H1 (cell line): Measurements from ENCODE around the gene RNF225. TPM values are rescaled to one million over a fixed set of nuclear protein-coding genes. Genes with fewer than 3 reads are reported as not detected.

Experiments used
- BACH1 ChIP-seq: IDR thresholded peaks from 2 replicates; pipeline ENCODE4 v1.6.1; 2012; ENCODE audit warnings: low read length, improper control_type of control experiment
- CBX5 ChIP-seq: fragments of 300-800, 300-1000 bp; sonication (generic); IDR thresholded peaks from 2 replicates; pipeline ENCODE4 v1.7.1; 2016; ENCODE audit warnings: antibody characterized with exemption, low read length, low read depth
- EGR1 ChIP-seq: IDR thresholded peaks from 2 replicates; pipeline ENCODE4 v1.6.1; 2011; ENCODE audit warnings: low read depth, low read length, borderline replicate concordance
- EP300 ChIP-seq, 2 experiments: IDR thresholded peaks; 1 replicate in 1 of 2; 2 replicates in 1 of 2; pipeline ENCODE4 v1.6.1; 2011 to 2012; ENCODE audit warnings: low read depth in 2 of 2, low read length in 2 of 2, mild to moderate bottlenecking in 2 of 2, borderline replicate concordance in 1 of 2, inconsistent platforms in 1 of 2, moderate library complexity in 1 of 2
- FOSL1 ChIP-seq: IDR thresholded peaks from 2 replicates; pipeline ENCODE4 v1.6.1; 2011; ENCODE audit warnings: mild to moderate bottlenecking, low read depth, low read length, moderate library complexity; ENCODE audit not compliant: insufficient read depth
- GABPA ChIP-seq: IDR thresholded peaks from 2 replicates; pipeline ENCODE4 v1.6.1; 2011; ENCODE audit warnings: mild to moderate bottlenecking, low read length, moderate library complexity, borderline replicate concordance; ENCODE audit not compliant: insufficient read depth
- GTF2F1 ChIP-seq: IDR thresholded peaks from 2 replicates; pipeline ENCODE4 v1.6.1; 2012; ENCODE audit warnings: low read depth, low read length, improper control_type of control experiment, borderline replicate concordance
- HDAC6 ChIP-seq: IDR thresholded peaks from one replicate; pipeline ENCODE4 v1.7.1; 2012; ENCODE audit warnings: low read depth, mild to moderate bottlenecking, inconsistent platforms, low read length, moderate library complexity
- JUN ChIP-seq: IDR thresholded peaks from 2 replicates; pipeline ENCODE4 v1.6.1; 2011; ENCODE audit warnings: low read depth, mild to moderate bottlenecking, improper control_type of control experiment, low read length
- KDM1A ChIP-seq: fragments of 200-600, 300-600 bp; sonication (generic); IDR thresholded peaks from 2 replicates; pipeline ENCODE4 v1.7.1; 2016; ENCODE audit warnings: mild to moderate bottlenecking, low read length, borderline replicate concordance
- RBBP5 ChIP-seq: IDR thresholded peaks from 2 replicates; pipeline ENCODE4 v1.7.1; 2012; ENCODE audit warnings: low read depth, mild to moderate bottlenecking, inconsistent platforms, low read length, moderate library complexity, borderline replicate concordance
- RFX5 ChIP-seq: IDR thresholded peaks from 2 replicates; pipeline ENCODE4 v1.6.1; 2011; ENCODE audit warnings: low read depth, low read length, improper control_type of control experiment, borderline replicate concordance
- RXRA ChIP-seq: IDR thresholded peaks from 2 replicates; pipeline ENCODE4 v1.6.1; 2011; ENCODE audit warnings: low read depth, mild to moderate bottlenecking, low read length, moderate library complexity; ENCODE audit not compliant: insufficient read depth
- SIRT6 ChIP-seq: IDR thresholded peaks from one replicate; pipeline ENCODE4 v1.7.1; 2012; ENCODE audit warnings: low read length, inconsistent platforms
- SP4 ChIP-seq: IDR thresholded peaks from 2 replicates; pipeline ENCODE4 v1.6.1; 2012; ENCODE audit warnings: low read length, inconsistent platforms
- TAF7 ChIP-seq: optimal IDR thresholded peaks from 2 replicates; pipeline ENCODE3; 2011; ENCODE audit warnings: low read depth, mild to moderate bottlenecking, inconsistent platforms, low read length, moderate library complexity, borderline replicate concordance
- TEAD4 ChIP-seq: IDR thresholded peaks from 2 replicates; pipeline ENCODE4 v1.6.1; 2012; ENCODE audit warnings: low read depth, low read length, inconsistent platforms, mixed read lengths
- polyA plus RNA-seq, 7 experiments: library from polyadenylated mRNA; depleted of rRNA in 3 of 7; stranded (reverse) in 5 of 7; unstranded in 2 of 7; fragments of >200 nt in 5 of 7; fragments of 200-250 nt in 2 of 7; gene quantifications; 1 replicate in 5 of 7; 2 replicates in 1 of 7; 4 replicates in 1 of 7; pipeline versions ENCODE4 v1.2.1 to v1.2.3, GENCODE V29; 2011 to 2013; ENCODE audit warnings: missing spikeins in 2 of 7, mixed read lengths in 2 of 7
- total RNA-seq: library from RNA; stranded (reverse); fragmentation: NEBNext Ultra II Directional; extraction: Animal tissue kit (Norgen Biotek cat#: 25700); gene quantifications from 2 replicates; pipeline ENCODE4 v1.2.1, GENCODE V29; 2021
- TF ChIP-seq, protein P1 (sequence below): IDR thresholded peaks from 2 replicates; pipeline ENCODE4 v1.6.1; 2012; ENCODE audit warnings: low read length, inconsistent platforms
- TF ChIP-seq, protein P2 (sequence below): IDR thresholded peaks from 2 replicates; pipeline ENCODE4 v1.6.1; 2011; ENCODE audit warnings: low read depth, mild to moderate bottlenecking, low read length; ENCODE audit not compliant: insufficient read depth
- TF ChIP-seq, protein P3 (sequence below): IDR thresholded peaks from 2 replicates; pipeline ENCODE4 v1.6.1; 2012; ENCODE audit warnings: inconsistent platforms

The RNF225 gene
- total and polyA plus RNA-seq, 2 of the 8 experiments (the other 6 are each of a cell fraction or from before 2014, with no cell fraction given) = 0.17 to 1.0 TPM

DNA sequence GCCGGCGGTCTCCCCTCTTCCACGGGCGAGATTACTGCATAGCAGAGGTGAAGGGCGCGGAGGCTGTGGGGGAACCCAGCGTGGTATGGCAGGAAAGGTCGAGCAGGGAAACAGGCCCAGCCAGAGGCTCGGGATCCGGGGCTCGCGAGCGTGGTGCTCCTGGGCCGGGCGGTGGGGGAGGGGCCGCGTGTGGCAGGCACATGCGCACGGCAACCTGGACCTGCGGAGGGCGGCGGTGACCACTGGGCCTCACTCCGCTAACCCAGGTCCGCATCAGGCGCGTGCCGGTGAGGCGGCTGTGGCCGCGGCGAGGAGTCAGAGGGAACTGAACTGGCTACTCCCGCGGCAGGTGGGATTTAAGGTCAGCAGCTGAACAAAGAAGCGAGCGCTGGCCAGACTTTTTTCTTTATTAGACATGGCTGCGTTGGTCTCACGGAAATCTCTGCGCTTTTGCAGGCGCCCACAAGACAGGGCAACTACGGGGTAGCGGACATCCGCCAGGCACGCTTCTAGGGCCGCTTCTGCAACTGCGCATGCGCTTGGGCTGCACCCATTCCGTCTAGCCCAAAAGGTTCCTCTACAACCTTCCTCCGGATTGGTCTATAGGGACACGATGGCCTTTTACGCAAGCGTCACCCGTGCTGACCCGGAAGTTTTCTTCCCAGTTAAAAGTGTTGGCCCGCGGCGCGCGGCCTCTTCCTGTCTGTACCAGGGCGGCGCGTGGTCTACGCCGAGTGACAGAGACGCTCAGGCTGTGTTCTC, 8.7 kb upstream of the RNF225 start, which contains the start of gene RPS5 (continued):
- TF ChIP-seq CBX5 = no peak
- peak; percentile 78 for TF ChIP-seq TAF7
- TF ChIP-seq GABPA = peak; percentile 91
- TF ChIP-seq, protein P1, sequence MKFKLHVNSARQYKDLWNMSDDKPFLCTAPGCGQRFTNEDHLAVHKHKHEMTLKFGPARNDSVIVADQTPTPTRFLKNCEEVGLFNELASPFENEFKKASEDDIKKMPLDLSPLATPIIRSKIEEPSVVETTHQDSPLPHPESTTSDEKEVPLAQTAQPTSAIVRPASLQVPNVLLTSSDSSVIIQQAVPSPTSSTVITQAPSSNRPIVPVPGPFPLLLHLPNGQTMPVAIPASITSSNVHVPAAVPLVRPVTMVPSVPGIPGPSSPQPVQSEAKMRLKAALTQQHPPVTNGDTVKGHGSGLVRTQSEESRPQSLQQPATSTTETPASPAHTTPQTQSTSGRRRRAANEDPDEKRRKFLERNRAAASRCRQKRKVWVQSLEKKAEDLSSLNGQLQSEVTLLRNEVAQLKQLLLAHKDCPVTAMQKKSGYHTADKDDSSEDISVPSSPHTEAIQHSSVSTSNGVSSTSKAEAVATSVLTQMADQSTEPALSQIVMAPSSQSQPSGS = no peak
- no peak for TF ChIP-seq SP4
- no peak for TF ChIP-seq KDM1A
- no peak for TF ChIP-seq EP300 (IDR thresholded peaks at IDR 0.05; ENCODE audit: borderline replicate concordance in 1 of 2, low read depth in 2 of 2, low read length in 2 of 2)
- no peak for TF ChIP-seq RFX5
- no peak for TF ChIP-seq JUN
- TF ChIP-seq BACH1 = no peak
- 0 out of 2 replicates have a peak, but pooled peaks have one; percentile 4 for TF ChIP-seq EGR1
- TF ChIP-seq TEAD4 = no peak
- TF ChIP-seq RBBP5 = peak; percentile 83; the same call in 1 of the 2 replicates
- TF ChIP-seq, protein P2, sequence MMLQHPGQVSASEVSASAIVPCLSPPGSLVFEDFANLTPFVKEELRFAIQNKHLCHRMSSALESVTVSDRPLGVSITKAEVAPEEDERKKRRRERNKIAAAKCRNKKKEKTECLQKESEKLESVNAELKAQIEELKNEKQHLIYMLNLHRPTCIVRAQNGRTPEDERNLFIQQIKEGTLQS = no peak
- peak; percentile 88; the same call in 1 of the 2 replicates for TF ChIP-seq GTF2F1
- TF ChIP-seq SIRT6 = no peak
- no peak for TF ChIP-seq RXRA
- TF ChIP-seq HDAC6 = no peak
- TF ChIP-seq FOSL1 = no peak
- TF ChIP-seq, protein P3, sequence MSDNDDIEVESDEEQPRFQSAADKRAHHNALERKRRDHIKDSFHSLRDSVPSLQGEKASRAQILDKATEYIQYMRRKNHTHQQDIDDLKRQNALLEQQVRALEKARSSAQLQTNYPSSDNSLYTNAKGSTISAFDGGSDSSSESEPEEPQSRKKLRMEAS = peak; percentile 98
